ENCODE measurements around the gene SH3YL1. TPM values are rescaled to one million over a fixed set of nuclear protein-coding genes. Genes with fewer than 3 reads are reported as not detected.

SH3YL1 gene
- total RNA-seq, 6 experiments from 2014 or later: 9.9 to 14.2 (median 12.7) TPM

GRCh38 chr2:199041-199966, 64.5 kb downstream of the SH3YL1 start:
- H3K4me1 Mint-ChIP-seq (ENCODE audit: low read depth): peaks cover 14% of the 10 kb centered on the region; the same call in 1 of the 2 replicates

GRCh38 chr2:196406-196805, 67.4 kb downstream of the SH3YL1 start:
- Mint-ChIP-seq H3K9me3 (peaks cover 4% of the 10 kb centered on the region; the same call in 1 of the 2 replicates), H3K4me1 (ENCODE audit: low read depth) (peaks cover 31% of the 10 kb centered on the region), H3K27me3 (ENCODE audit: insufficient read depth) (peaks cover 4% of the 10 kb centered on the region; the same call in 1 of the 2 replicates), H3K36me3 (ENCODE audit: low read depth) (no peaks in the 10 kb centered on the region), H3K4me3 (no peak overlapping the region), H3K27ac (no peak overlapping the region)
- DNase-seq: no peak
- no peak for TF ChIP-seq CTCF (IDR thresholded peaks at IDR 0.05)

More at GRCh38 chr2:199041-199966, 64.5 kb downstream of the SH3YL1 start:
- H3K4me3 Mint-ChIP-seq: no peak overlapping the region
- no peak for TF ChIP-seq CTCF (IDR thresholded peaks at IDR 0.05)
- H3K27me3 Mint-ChIP-seq (ENCODE audit: insufficient read depth): peaks cover 6% of the 10 kb centered on the region
- 0 out of 2 replicates have a peak, but pooled peaks cover 4% of the 10 kb centered on the region for H3K36me3 Mint-ChIP-seq (ENCODE audit: low read depth)
- no peak for DNase-seq
- H3K27ac Mint-ChIP-seq: no peak overlapping the region
- H3K9me3 Mint-ChIP-seq: peaks cover 11% of the 10 kb centered on the region

GRCh38 chr2:195932-196331, 67.9 kb downstream of the SH3YL1 start:
- no peak for DNase-seq
- Mint-ChIP-seq H3K27ac (no peak overlapping the region; the same call in 1 of the 2 replicates), H3K36me3 (ENCODE audit: low read depth) (no peaks in the 10 kb centered on the region), H3K27me3 (ENCODE audit: insufficient read depth) (peaks cover 4% of the 10 kb centered on the region; the same call in 1 of the 2 replicates), H3K9me3 (peaks cover 4% of the 10 kb centered on the region; the same call in 1 of the 2 replicates), H3K4me3 (no peak overlapping the region), H3K4me1 (ENCODE audit: low read depth) (peaks cover 31% of the 10 kb centered on the region)
- no peak for TF ChIP-seq CTCF (IDR thresholded peaks at IDR 0.05)

GRCh38 chr2:193141-193671, 70.6 kb downstream of the SH3YL1 start:
- peak; percentile 55 for DNase-seq
- Mint-ChIP-seq H3K4me1 (ENCODE audit: low read depth) (peaks cover 31% of the 10 kb centered on the region), H3K36me3 (ENCODE audit: low read depth) (no peaks in the 10 kb centered on the region), H3K4me3 (peak overlapping the region; percentile 54; the same call in 1 of the 2 replicates), H3K27me3 (ENCODE audit: insufficient read depth) (0 out of 2 replicates have a peak, but pooled peaks cover 2% of the 10 kb centered on the region), H3K27ac (peak overlapping the region; percentile 82), H3K9me3 (peaks cover 4% of the 10 kb centered on the region; the same call in 1 of the 2 replicates)
- no peak for TF ChIP-seq CTCF (IDR thresholded peaks at IDR 0.05)

DNA sequence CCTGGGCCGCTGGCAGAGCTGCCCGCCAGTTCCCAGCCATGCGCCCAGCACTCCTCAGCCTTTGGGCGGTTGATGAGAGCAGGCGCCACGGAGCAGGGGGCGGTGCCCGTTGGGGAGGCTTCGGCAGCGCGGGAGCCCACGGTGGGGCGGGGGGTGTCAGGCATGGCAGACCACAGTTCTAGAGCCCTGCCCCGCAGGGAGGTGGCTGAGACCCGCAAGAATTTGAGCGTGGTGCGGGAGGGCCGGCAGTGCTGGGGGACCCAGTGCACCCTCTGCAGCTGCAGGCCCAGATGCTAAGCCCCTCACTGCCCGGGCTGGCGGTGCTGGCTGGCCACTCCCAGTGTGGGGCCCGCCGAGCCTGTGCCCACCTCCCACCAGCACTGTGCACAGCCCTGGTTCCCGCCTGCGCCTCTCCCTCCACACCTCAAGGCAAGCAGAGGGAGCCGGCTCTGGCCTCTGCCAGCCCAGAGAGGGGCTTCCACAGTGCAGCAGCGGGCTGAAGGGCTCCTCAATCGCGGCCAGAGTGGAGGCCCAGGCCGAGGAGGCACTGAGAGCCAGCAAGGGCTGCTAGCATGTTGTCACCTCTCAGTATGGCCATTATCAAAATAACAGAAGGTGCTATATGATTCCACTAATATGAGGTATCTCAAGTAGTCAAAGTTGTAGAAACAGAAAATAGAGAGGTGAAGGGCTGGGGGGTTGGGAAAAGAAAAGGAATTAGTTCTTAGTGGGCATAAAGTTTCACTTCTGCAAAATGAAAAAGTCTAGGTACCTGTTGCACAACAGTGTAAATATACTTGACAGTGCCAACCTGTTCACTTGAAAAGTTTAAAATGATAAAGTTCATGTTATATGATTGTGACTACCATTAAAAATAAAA, 72.3 kb downstream of the SH3YL1 start:
- H3K9me3 Mint-ChIP-seq: peaks cover 4% of the 10 kb centered on the region; the same call in 1 of the 2 replicates
- TF ChIP-seq CTCF (IDR thresholded peaks at IDR 0.05): no peak
- H3K27me3 Mint-ChIP-seq (ENCODE audit: insufficient read depth): 0 out of 2 replicates have a peak, but pooled peaks cover 2% of the 10 kb centered on the region
- peaks cover 31% of the 10 kb centered on the region for H3K4me1 Mint-ChIP-seq (ENCODE audit: low read depth)
- H3K4me3 Mint-ChIP-seq: no peak overlapping the region
- DNase-seq: no peak
- H3K36me3 Mint-ChIP-seq (ENCODE audit: low read depth): no peaks in the 10 kb centered on the region
- no peak overlapping the region for H3K27ac Mint-ChIP-seq
